GM23338 (cell line): Measurements from ENCODE around the gene ZMAT5. TPM values are rescaled to one million over a fixed set of nuclear protein-coding genes. Genes with fewer than 3 reads are reported as not detected.

Source experiments
- ATAC-seq: fragments of 200-7000 bp; cut with Tn5 transposase; 3 replicates; pipeline ENCODE4 v1.9.1; 2020
- DNase-seq: peaks from one replicate; pipeline ENCODE4 v3.0.0-alpha.2; 2015; ENCODE audit warnings: low spot score
- H2AFZ ChIP-seq: fragments of 200-600 bp; sonication (generic); 2 replicates; pipeline ENCODE4 v1.8.0; 2016; ENCODE audit warnings: antibody characterized with exemption, mild to moderate bottlenecking, moderate library complexity
- H3F3A ChIP-seq: fragments of 200-600 bp; sonication (generic); replicated peaks from 2 replicates; pipeline ENCODE4 v1.8.0; 2017; ENCODE audit warnings: antibody characterized with exemption, mixed run types, low read depth
- H3K27ac ChIP-seq: fragments of 200-600 bp; sonication (generic); 2 replicates; pipeline ENCODE4 v1.6.1; 2016; ENCODE audit warnings: low read depth
- H3K27me3 ChIP-seq: fragments of 200-600 bp; sonication (generic); 2 replicates; pipeline ENCODE4 v1.8.0; 2016; ENCODE audit warnings: mild to moderate bottlenecking, mixed run types, moderate library complexity; ENCODE audit not compliant: insufficient read depth
- H3K36me3 ChIP-seq: fragments of 200-600 bp; sonication (generic); 2 replicates; pipeline ENCODE4 v1.8.0; 2016; ENCODE audit warnings: mild to moderate bottlenecking; ENCODE audit not compliant: insufficient read depth
- H3K4me1 ChIP-seq: fragments of 200-600 bp; sonication (generic); 2 replicates; pipeline ENCODE4 v1.8.0; 2016; ENCODE audit warnings: mild to moderate bottlenecking, moderate library complexity; ENCODE audit not compliant: insufficient read depth
- H3K4me2 ChIP-seq: fragments of 200-600 bp; sonication (generic); 2 replicates; pipeline ENCODE4 v1.7.1; 2017; ENCODE audit warnings: mixed run types
- H3K4me3 ChIP-seq: fragments of 200-600 bp; sonication (generic); 2 replicates; pipeline ENCODE4 v1.6.1; 2016; ENCODE audit warnings: mixed run types
- H3K79me2 ChIP-seq: fragments of 200-600 bp; sonication (generic); replicated peaks from 2 replicates; pipeline ENCODE4 v1.8.0; 2017; ENCODE audit warnings: mild to moderate bottlenecking; ENCODE audit not compliant: insufficient read depth
- H3K9me2 ChIP-seq: fragments of 200-600 bp; sonication (generic); 2 replicates; pipeline ENCODE4 v1.8.0; 2017; ENCODE audit not compliant: insufficient read depth
- H4K20me1 ChIP-seq: fragments of 200-600 bp; sonication (generic); replicated peaks from 2 replicates; pipeline ENCODE4 v1.8.0; 2017; ENCODE audit warnings: mild to moderate bottlenecking; ENCODE audit not compliant: insufficient read depth
- H3K27ac Mint-ChIP-seq: 2 replicates; pipeline ENCODE4 v1.8.0; 2020; ENCODE audit warnings: inconsistent platforms, mild to moderate bottlenecking, moderate library complexity, mixed read lengths
- H3K27me3 Mint-ChIP-seq: 3 replicates; pipeline ENCODE4 v1.8.0; 2022; ENCODE audit warnings: low read depth, mild to moderate bottlenecking, moderate library complexity, mixed read lengths, inconsistent platforms; ENCODE audit not compliant: insufficient read depth, poor library complexity
- H3K36me3 Mint-ChIP-seq: 3 replicates; pipeline ENCODE4 v1.8.0; 2021; ENCODE audit warnings: low read depth, mild to moderate bottlenecking, inconsistent platforms, moderate library complexity, mixed read lengths
- H3K4me1 Mint-ChIP-seq: 3 replicates; pipeline ENCODE4 v1.8.0; 2020; ENCODE audit warnings: mild to moderate bottlenecking, inconsistent platforms, mixed read lengths
- H3K4me3 Mint-ChIP-seq: 3 replicates; pipeline ENCODE4 v1.8.0; 2021; ENCODE audit warnings: moderate library complexity, mild to moderate bottlenecking, inconsistent platforms, mixed read lengths
- H3K9me3 Mint-ChIP-seq: 3 replicates; pipeline ENCODE4 v1.8.0; 2020; ENCODE audit warnings: moderate library complexity, mild to moderate bottlenecking, inconsistent platforms, mixed read lengths
- EZH2 ChIP-seq: fragments of 200-600 bp; sonication (generic); IDR thresholded peaks from one replicate; pipeline ENCODE4 v1.8.0; 2017; ENCODE audit warnings: antibody characterized with exemption, mild to moderate bottlenecking, low read depth; ENCODE audit not compliant: unreplicated experiment
- EZH2phosphoT487 ChIP-seq: fragments of 200-600 bp; sonication (generic); IDR thresholded peaks from one replicate; pipeline ENCODE4 v1.8.1; 2018; ENCODE audit warnings: antibody characterized with exemption; ENCODE audit not compliant: unreplicated experiment
- NANOG ChIP-seq: IDR thresholded peaks from 2 replicates; pipeline ENCODE4 v1.6.1; 2016; ENCODE audit warnings: antibody characterized with exemption, borderline replicate concordance
- POLR2AphosphoS5 ChIP-seq: IDR thresholded peaks from 2 replicates; pipeline ENCODE4 v1.6.1; 2016; ENCODE audit warnings: antibody characterized with exemption, low read depth
- STAT1 ChIP-seq: IDR thresholded peaks from one replicate; pipeline ENCODE4 v1.6.1; 2016; ENCODE audit warnings: antibody characterized with exemption; ENCODE audit not compliant: unreplicated experiment
- ZNF114 ChIP-seq: fragments of 250-450 bp; sonication (Bioruptor Pico); IDR thresholded peaks from 2 replicates; pipeline ENCODE4 v1.5.0; 2020; ENCODE audit warnings: mild to moderate bottlenecking, moderate library complexity
- polyA plus RNA-seq: library from polyadenylated mRNA; unstranded; fragments of >200 nt; fragmentation: Nextera tagmentation; extraction: Ambion mirVana; gene quantifications from 2 replicates; pipeline ENCODE4 v1.2.1, GENCODE V29; 2016
- total RNA-seq: library from RNA; depleted of rRNA; stranded (reverse); fragments of >200 nt; shearing (Covaris generic); gene quantifications from 2 replicates; pipeline ENCODE4 v1.2.3, GENCODE V29; 2014
- TF ChIP-seq, protein P1 (sequence below), 2 experiments: fragments of 200-600 bp in 1 of 2; sonication (generic) in 1 of 2; conservative IDR thresholded peaks; 2 replicates each; pipeline versions ENCODE4 v1.5.1 to v1.6.1; 2016 to 2017; ENCODE audit warnings: antibody characterized with exemption in 2 of 2, low read depth in 2 of 2, mild to moderate bottlenecking in 2 of 2, moderate library complexity in 1 of 2
- TF ChIP-seq, protein P2 (sequence below): IDR thresholded peaks from one replicate; pipeline ENCODE4 v1.6.1; 2018; ENCODE audit warnings: antibody characterized with exemption; ENCODE audit not compliant: unreplicated experiment
- TF ChIP-seq, protein P3 (sequence below): fragments of 250-450 bp; sonication (Bioruptor Pico); IDR thresholded peaks from 2 replicates; pipeline ENCODE4 v1.5.0; 2020; ENCODE audit warnings: mild to moderate bottlenecking, moderate library complexity

ZMAT5 gene
- total and polyA plus RNA-seq, 2 experiments from 2014 or later, result 14.6 to 25.4 TPM

DNA sequence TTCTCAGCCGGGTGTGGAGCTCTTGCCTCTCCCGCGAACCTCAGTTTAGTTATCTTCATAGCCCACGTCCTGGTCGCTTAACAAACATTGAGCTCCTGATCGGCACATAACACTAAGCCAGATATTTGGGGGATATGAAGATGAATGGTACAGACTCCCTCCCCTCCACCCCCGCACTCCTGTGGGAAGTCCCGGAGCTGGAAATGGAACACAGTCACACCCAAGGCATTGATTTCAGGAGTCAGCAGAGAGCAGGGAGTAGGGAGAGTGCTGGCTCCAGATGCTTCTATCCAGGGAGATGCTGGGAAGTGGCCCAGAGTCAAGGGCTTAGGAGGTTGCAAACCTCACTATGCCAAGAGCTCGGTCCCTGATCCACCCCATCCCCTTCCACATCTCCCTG, 73.1 kb downstream of the ZMAT5 start:
- H3K27me3 ChIP-seq, result no peaks in the 10 kb centered on the region
- Mint-ChIP-seq H3K27ac (no peak overlapping the region), H3K9me3 (no peaks in the 10 kb centered on the region), H3K27me3 (peaks cover 10% of the 10 kb centered on the region), H3K4me3 (no peak overlapping the region), H3K36me3 (peaks cover 2% of the 10 kb centered on the region; the same call in 2 of the 3 replicates), H3K4me1 (peaks cover 41% of the 10 kb centered on the region)
- no peak overlapping the region for H2AFZ ChIP-seq
- H3K36me3 ChIP-seq, result no peaks in the 10 kb centered on the region
- ATAC-seq (no peak), DNase-seq (no peak)
- no peak overlapping the region for H3K4me3 ChIP-seq
- H3F3A ChIP-seq, result no peaks in the 10 kb centered on the region; the same call in 1 of the 2 replicates
- no peaks in the 10 kb centered on the region for H3K79me2 ChIP-seq
- peaks cover 43% of the 10 kb centered on the region for H3K4me1 ChIP-seq
- H3K27ac ChIP-seq, result no peak overlapping the region
- no peaks in the 10 kb centered on the region for H3K9me2 ChIP-seq
- TF ChIP-seq EZH2, result no peak
- TF ChIP-seq, protein P1, sequence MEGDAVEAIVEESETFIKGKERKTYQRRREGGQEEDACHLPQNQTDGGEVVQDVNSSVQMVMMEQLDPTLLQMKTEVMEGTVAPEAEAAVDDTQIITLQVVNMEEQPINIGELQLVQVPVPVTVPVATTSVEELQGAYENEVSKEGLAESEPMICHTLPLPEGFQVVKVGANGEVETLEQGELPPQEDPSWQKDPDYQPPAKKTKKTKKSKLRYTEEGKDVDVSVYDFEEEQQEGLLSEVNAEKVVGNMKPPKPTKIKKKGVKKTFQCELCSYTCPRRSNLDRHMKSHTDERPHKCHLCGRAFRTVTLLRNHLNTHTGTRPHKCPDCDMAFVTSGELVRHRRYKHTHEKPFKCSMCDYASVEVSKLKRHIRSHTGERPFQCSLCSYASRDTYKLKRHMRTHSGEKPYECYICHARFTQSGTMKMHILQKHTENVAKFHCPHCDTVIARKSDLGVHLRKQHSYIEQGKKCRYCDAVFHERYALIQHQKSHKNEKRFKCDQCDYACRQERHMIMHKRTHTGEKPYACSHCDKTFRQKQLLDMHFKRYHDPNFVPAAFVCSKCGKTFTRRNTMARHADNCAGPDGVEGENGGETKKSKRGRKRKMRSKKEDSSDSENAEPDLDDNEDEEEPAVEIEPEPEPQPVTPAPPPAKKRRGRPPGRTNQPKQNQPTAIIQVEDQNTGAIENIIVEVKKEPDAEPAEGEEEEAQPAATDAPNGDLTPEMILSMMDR (conservative IDR thresholded peaks at IDR 0.05; ENCODE audit: low read depth in 2 of 2), result no peak
- no peak for TF ChIP-seq EZH2phosphoT487
- TF ChIP-seq STAT1, result no peak
- TF ChIP-seq, protein P2, sequence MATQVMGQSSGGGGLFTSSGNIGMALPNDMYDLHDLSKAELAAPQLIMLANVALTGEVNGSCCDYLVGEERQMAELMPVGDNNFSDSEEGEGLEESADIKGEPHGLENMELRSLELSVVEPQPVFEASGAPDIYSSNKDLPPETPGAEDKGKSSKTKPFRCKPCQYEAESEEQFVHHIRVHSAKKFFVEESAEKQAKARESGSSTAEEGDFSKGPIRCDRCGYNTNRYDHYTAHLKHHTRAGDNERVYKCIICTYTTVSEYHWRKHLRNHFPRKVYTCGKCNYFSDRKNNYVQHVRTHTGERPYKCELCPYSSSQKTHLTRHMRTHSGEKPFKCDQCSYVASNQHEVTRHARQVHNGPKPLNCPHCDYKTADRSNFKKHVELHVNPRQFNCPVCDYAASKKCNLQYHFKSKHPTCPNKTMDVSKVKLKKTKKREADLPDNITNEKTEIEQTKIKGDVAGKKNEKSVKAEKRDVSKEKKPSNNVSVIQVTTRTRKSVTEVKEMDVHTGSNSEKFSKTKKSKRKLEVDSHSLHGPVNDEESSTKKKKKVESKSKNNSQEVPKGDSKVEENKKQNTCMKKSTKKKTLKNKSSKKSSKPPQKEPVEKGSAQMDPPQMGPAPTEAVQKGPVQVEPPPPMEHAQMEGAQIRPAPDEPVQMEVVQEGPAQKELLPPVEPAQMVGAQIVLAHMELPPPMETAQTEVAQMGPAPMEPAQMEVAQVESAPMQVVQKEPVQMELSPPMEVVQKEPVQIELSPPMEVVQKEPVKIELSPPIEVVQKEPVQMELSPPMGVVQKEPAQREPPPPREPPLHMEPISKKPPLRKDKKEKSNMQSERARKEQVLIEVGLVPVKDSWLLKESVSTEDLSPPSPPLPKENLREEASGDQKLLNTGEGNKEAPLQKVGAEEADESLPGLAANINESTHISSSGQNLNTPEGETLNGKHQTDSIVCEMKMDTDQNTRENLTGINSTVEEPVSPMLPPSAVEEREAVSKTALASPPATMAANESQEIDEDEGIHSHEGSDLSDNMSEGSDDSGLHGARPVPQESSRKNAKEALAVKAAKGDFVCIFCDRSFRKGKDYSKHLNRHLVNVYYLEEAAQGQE, result no peak
- TF ChIP-seq NANOG, result no peak
- TF ChIP-seq ZNF114 (CRISPR knock-in tag), result no peak
- peaks cover 4% of the 10 kb centered on the region for H4K20me1 ChIP-seq
- H3K4me2 ChIP-seq, result no peak overlapping the region

DNA sequence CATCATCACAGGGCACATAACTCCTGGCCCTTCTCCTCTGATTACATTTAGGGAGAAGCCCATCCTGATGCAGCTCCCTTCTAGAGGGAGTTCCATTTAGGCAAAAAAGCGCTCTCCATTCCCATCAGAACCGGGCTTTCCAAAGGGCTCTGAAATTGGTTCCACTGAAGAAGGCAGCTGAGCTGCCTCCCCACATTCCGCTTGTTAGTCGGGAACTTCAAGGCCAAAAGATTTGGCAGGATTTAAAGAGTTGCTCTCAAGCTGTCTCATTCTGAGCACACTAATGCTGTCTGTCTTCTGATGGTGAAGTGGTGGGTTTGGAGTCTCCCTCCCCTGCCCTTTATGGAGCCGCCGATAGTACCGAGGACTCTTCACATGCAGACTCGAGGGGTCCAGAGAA, 73.6 kb downstream of the ZMAT5 start:
- Histone ChIP-seq H3K36me3 (no peaks in the 10 kb centered on the region), H3K27me3 (no peaks in the 10 kb centered on the region), H2AFZ (no peak overlapping the region), H3K9me2 (no peaks in the 10 kb centered on the region), H3F3A (no peaks in the 10 kb centered on the region; the same call in 1 of the 2 replicates), H3K27ac (no peak overlapping the region), H3K4me3 (no peak overlapping the region), H3K79me2 (no peaks in the 10 kb centered on the region), H3K4me2 (no peak overlapping the region), H4K20me1 (peaks cover 4% of the 10 kb centered on the region), H3K4me1 (peaks cover 48% of the 10 kb centered on the region)
- Mint-ChIP-seq H3K36me3 (peaks cover 2% of the 10 kb centered on the region; the same call in 2 of the 3 replicates), H3K9me3 (no peaks in the 10 kb centered on the region), H3K4me1 (peaks cover 46% of the 10 kb centered on the region), H3K27ac (no peak overlapping the region), H3K27me3 (peaks cover 13% of the 10 kb centered on the region), H3K4me3 (no peak overlapping the region; the same call in 2 of the 3 replicates)
- DNase-seq (no peak), ATAC-seq (no peak)
- TF ChIP-seq POLR2AphosphoS5, result no peak
- TF ChIP-seq, protein P3, sequence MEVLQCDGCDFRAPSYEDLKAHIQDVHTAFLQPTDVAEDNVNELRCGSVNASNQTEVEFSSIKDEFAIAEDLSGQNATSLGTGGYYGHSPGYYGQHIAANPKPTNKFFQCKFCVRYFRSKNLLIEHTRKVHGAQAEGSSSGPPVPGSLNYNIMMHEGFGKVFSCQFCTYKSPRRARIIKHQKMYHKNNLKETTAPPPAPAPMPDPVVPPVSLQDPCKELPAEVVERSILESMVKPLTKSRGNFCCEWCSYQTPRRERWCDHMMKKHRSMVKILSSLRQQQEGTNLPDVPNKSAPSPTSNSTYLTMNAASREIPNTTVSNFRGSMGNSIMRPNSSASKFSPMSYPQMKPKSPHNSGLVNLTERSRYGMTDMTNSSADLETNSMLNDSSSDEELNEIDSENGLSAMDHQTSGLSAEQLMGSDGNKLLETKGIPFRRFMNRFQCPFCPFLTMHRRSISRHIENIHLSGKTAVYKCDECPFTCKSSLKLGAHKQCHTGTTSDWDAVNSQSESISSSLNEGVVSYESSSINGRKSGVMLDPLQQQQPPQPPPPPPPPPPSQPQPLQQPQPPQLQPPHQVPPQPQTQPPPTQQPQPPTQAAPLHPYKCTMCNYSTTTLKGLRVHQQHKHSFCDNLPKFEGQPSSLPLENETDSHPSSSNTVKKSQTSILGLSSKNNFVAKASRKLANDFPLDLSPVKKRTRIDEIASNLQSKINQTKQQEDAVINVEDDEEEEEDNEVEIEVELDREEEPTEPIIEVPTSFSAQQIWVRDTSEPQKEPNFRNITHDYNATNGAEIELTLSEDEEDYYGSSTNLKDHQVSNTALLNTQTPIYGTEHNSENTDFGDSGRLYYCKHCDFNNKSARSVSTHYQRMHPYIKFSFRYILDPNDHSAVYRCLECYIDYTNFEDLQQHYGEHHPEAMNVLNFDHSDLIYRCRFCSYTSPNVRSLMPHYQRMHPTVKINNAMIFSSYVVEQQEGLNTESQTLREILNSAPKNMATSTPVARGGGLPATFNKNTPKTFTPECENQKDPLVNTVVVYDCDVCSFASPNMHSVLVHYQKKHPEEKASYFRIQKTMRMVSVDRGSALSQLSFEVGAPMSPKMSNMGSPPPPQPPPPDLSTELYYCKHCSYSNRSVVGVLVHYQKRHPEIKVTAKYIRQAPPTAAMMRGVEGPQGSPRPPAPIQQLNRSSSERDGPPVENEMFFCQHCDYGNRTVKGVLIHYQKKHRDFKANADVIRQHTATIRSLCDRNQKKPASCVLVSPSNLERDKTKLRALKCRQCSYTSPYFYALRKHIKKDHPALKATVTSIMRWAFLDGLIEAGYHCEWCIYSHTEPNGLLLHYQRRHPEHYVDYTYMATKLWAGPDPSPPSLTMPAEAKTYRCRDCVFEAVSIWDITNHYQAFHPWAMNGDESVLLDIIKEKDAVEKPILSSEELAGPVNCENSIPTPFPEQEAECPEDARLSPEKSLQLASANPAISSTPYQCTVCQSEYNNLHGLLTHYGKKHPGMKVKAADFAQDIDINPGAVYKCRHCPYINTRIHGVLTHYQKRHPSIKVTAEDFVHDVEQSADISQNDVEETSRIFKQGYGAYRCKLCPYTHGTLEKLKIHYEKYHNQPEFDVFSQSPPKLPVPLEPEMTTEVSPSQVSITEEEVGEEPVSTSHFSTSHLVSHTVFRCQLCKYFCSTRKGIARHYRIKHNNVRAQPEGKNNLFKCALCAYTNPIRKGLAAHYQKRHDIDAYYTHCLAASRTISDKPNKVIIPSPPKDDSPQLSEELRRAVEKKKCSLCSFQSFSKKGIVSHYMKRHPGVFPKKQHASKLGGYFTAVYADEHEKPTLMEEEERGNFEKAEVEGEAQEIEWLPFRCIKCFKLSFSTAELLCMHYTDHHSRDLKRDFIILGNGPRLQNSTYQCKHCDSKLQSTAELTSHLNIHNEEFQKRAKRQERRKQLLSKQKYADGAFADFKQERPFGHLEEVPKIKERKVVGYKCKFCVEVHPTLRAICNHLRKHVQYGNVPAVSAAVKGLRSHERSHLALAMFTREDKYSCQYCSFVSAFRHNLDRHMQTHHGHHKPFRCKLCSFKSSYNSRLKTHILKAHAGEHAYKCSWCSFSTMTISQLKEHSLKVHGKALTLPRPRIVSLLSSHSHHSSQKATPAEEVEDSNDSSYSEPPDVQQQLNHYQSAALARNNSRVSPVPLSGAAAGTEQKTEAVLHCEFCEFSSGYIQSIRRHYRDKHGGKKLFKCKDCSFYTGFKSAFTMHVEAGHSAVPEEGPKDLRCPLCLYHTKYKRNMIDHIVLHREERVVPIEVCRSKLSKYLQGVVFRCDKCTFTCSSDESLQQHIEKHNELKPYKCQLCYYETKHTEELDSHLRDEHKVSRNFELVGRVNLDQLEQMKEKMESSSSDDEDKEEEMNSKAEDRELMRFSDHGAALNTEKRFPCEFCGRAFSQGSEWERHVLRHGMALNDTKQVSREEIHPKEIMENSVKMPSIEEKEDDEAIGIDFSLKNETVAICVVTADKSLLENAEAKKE, result no peak
